HG03460 (cell line): ENCODE measurements around the gene MEGF11.

ENCODE experiments used
- ATAC-seq: cut with Tn5 transposase; IDR thresholded peaks from one replicate; pipeline ENCODE4 v1.9.1; 2021; ENCODE audit not compliant: unreplicated experiment

Gene MEGF11

GRCh38 chr15:66038387-66039116, 215.0 kb downstream of the MEGF11 start:
- ATAC-seq: no peak

- ATAC-seq: no peak
Observed at GRCh38 chr15:66036859-66037258, 216.7 kb downstream of the MEGF11 start.

DNA sequence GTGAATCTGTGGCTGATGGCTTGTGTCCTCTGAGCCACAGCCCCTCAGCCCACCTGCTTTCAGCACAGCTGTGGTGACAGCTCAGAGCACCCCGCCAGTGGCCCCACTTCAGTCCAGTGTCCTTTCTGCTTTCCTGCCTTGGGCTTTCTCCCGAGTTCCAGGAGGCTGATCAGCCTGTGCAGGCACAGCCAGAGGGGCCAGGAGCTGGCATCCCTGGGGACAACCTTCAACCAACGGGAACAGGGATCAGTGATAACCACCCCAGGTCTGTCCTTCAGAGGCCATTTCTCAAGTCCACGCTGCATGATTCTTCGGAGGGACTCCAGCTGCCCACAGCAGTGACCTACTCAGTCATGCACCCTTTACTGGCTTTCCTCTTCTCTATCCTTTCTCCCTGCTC, 217.6 kb downstream of the MEGF11 start:
- no peak for ATAC-seq

- ATAC-seq: no peak
Observed at GRCh38 chr15:66033143-66033542, 220.4 kb downstream of the MEGF11 start.

DNA sequence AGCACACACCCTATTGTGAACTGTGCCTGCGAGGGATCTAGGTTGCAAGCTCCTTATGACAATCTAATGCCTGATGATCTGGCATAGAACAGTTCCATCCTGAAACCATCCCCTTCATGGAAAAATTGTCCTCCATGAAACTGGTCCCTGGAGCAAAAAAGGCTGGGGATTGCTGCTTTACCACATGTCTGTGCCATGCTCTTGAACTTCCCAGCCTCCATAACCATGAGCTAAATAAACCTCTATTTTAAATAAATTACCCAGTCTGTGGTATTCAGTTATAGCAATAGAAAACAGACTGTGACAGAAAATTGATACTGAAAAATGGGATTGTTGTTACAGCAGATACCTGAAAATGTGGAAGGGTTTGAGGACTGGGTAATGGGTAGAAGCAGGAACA, 221.5 kb downstream of the MEGF11 start:
- no peak for ATAC-seq

DNA sequence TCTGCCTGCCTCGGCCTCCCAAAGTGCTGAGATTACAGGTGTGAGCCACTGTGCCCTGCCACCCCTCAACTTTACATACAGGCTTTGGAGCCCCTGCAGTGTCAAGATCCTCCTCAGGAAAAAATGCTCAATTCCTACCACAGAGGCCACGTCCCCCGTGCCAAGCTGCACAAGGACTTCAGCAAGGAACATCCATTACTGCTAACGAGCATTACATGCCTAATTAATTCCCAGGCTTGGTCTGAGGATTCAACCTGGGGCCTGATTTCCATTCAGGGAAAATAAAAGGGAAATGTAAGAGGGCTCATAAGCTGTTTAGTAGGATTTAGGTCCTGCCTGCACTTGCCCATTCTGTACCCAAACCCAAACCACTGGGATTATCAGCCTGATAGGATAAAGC, 222.9 kb downstream of the MEGF11 start:
- no peak for ATAC-seq

DNA sequence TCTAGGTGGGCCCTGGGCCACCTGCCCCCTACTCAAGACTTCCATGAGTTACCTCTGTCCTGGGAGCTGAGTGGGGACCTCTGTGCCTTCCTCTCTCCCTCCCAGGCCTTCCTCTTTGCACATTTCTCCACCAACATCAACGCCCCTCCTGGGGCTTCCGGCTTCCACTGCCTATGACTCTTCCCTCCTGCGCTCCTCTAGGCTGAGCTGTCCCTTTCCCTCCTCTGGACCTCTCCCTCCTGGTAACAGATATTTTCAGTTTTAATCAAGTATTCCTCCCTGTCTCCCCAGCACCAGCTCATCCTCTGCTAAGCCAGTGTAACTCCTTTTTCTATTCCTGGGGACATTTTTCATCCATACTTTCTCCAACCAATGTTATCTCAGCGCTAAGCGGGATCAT, 223.9 kb downstream of the MEGF11 start:
- no peak for ATAC-seq

DNA sequence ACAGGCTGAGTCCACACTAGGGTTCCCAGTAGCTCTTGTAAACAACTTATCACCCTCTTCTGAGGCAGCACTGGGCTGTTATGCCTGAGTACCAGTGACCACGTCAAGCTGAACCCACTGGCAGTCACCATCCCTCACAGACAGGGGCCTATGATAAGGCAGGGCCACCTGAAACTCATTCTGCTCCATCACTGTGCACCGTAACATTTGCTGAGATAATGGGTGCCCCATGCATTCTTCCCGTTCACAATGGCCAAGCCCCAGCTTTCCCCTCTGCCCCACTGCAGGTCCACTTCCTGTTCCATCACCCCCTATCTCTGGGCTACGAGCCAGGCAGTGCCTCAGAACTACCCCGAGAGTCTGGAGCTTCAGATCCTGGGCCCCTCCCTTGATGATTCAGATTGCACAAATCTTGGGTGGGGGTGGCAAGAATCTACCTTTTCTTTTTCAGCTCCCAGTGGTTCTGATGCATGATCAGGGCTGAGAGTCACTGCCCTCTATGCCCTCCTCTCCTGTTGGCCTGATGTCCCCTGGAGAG, 226.2 kb downstream of the MEGF11 start:
- no peak for ATAC-seq

GRCh38 chr15:66025972-66026371, 227.6 kb downstream of the MEGF11 start:
- ATAC-seq: no peak

GRCh38 chr15:66025015-66025452, 228.5 kb downstream of the MEGF11 start:
- no peak for ATAC-seq

- no peak for ATAC-seq
Observed at GRCh38 chr15:66024116-66024515, 229.4 kb downstream of the MEGF11 start.

- ATAC-seq: no peak
Observed at GRCh38 chr15:66023311-66023972, 230.1 kb downstream of the MEGF11 start.

- ATAC-seq: no peak
Observed at GRCh38 chr15:66022163-66022525, 231.4 kb downstream of the MEGF11 start.

DNA sequence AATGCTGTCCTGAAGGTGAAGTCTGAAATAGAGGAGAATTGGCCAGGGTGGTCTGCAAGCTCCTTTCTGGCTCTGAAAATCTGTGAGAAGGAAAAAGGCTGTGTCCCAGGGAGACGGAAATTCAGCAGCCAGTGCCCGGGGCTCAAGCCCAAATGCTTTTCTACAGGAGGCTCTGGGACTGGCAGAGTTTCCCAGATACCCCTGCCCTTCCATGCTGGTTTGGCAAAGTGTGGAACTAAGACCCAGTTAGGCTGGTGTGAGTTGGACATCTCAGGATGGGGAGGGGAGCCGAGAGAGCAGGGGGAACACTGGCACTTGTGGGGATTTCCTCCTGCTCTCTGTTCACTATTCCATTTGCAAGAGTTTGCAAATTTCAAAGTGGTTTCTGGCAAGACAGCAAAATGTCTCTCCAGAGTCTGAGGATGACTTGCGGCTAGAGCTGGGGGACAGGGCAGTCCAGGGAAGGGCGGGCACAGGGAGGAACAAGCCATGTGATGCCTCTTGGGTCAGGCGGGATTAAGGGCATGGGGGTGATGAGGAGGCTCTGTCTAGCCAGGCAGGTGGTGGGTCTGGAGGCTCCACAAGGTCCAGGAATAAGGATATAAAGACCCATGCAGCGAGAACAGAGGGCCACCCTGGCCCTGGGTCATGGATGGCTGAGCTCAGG, 231.9 kb downstream of the MEGF11 start:
- ATAC-seq: no peak

- no peak for ATAC-seq
Observed at GRCh38 chr15:66019826-66020398, 233.6 kb downstream of the MEGF11 start.

DNA sequence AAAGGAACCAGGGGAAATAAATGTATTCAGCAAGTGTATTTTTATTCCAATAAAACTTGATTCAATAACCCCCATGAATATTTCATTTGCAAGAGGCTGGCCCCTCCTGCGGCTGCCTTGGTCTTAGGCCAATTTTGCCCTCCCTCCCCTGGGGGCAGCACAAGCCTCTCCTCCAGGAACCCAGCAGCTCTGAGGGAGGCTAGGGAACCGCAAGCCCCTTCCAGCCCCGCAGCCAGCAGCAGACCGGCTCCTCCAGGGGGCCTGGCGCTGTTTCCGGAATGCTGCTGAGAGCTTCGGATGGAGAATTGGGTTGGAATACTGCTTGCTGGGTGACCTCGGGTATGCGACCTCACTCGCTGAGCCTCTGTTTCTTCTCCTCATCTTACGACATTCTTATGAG, 234.2 kb downstream of the MEGF11 start:
- no peak for ATAC-seq

DNA sequence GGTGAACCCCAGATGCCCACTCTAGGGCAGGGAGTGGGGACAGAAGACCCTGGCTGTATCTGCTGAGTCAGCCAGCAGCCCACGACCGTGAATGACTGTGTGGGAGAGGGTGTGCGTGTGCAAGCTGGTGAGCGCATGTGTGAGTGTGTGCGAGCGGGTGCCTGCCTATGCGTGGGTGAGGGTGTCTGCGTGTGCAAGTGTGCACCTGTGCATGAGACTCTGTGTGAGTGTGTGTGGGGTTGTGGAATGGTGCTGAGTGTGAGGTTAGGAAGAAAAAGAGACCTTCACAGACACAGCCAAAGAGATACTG, 235.1 kb downstream of the MEGF11 start:
- ATAC-seq: no peak

- ATAC-seq: no peak
Observed at GRCh38 chr15:66017792-66018487, 235.6 kb downstream of the MEGF11 start.

- no peak for ATAC-seq
Observed at GRCh38 chr15:66017000-66017399, 236.6 kb downstream of the MEGF11 start.

DNA sequence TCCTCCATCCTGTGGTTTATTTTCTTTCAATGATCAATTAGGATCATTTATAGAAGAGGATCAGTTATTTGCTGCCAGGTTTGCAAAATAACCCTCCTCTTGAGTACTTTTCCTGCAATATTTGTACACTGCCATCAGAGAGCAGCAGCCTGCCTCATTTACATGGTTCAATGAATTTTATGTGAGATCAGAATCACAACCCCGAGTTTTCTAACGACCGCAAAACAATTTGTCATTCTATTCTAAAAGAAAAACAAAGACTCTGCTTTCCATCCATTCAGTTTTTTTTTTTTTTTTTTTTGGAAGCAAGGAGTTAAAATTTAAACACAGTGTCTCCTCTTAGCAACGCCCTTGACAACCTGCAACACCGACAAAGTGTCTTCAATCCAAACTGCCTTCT, 237.4 kb downstream of the MEGF11 start:
- no peak for ATAC-seq

DNA sequence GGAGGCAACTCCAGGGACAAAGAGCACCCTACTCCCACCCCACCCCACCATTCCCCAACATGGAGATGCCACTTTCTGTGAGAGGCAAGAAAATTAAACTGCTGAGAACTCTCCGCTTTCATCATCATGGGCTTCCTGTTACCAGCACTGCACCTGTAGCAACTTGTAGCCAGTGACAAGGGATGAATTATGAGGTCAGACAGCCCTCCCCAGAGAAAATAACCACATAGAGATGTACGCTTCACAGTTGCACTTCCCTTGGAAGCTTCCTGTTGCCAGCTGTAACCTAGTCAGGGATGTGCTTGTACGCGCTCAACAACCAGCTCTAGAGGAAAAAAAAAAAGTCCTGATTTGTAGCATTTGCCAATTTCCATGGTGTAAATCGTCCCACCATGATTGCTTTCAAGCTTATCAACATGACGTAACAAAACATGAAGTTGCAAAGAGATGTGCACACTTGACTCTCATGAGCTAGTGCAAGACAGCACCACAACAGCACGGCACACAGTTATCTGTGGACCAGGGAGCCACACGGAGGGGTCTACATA, 238.8 kb downstream of the MEGF11 start:
- ATAC-seq: no peak
